GM19240 (cell line): ENCODE results near the gene TBC1D8.

Experiments
- DNase-seq: peaks from one replicate; pipeline ENCODE4 v3.0.0; 2011; ENCODE audit warnings: low spot score; ENCODE audit not compliant: insufficient read length

TBC1D8 gene

DNA sequence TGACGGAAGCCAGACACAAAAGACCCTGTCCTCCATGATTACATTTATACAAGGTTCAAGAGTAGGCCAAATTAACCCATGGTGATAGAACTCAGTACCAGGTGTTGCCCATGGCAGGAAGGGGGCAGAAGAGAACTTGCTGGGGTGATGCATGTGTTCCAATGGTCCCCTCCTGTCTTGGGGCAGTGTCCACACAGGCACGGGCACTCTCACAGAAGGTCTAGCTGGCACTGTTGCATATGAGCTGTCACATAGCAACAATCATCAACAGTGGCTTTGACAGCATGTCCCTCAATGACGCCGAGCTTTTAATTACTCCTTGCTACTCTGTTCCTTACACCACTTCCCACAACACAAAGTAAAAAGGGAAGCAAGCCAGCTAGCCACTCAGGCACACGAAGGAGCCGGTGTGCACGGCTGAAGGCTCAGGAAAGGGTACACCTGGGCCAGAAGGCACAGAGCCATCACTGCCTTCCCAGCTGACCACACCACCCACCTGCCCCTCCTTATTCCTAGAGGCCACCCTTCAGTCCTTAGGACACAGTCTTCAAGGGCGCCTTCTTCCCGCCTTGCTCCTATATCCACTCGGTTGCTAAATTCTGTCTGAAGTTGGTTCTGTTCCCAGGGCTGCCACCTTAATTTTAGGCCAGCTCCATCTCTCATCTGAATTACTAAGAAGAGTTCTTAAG is 120.2 kb downstream of the TBC1D8 start:
- DNase-seq: no peak

DNA sequence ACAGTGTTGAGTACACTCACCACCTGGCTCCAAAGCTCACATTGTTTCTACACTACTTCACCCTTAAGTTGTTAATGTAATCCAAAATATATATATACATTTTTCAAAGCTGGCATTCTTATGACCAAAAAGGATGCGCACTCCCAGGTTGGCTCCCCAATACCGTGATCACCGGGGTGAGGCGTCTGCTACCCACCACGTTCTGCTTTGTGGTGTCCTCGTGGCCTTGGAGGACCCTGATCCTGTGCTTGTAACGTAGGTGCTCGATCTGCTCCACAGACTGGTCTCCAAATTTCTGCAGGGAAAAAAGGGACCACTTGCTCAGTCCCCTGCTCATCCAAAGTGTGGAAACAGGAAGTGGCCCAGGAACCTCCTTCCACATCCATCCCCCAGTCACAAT is 123.3 kb downstream of the TBC1D8 start:
- no peak for DNase-seq

DNA sequence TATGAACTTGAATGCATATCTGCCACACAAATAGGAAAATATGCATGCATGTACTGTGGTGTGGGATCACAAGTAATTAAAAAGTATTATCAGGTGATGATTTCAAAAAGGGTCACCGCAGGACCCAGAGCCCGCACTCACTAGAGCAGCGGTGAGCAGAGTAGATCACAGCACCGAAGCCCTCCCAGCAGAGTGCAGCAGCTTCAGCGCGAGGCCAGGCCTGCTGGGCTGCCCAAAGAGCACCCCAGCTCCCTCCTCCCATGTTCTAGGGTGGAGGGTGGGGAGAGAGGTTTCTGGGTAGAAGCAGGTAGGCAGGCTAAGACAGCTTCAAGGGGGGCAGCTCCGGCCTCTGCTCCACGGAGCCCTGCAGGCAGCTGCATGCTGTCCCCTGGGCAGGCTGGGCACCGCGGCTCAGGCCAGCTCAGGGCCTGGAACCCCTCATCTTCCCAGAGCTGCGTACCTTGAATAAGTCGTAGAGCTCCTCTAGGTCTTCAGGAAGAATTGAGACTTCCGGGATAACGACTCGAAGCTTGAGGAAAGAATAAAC is 124.2 kb downstream of the TBC1D8 start:
- no peak for DNase-seq

DNA sequence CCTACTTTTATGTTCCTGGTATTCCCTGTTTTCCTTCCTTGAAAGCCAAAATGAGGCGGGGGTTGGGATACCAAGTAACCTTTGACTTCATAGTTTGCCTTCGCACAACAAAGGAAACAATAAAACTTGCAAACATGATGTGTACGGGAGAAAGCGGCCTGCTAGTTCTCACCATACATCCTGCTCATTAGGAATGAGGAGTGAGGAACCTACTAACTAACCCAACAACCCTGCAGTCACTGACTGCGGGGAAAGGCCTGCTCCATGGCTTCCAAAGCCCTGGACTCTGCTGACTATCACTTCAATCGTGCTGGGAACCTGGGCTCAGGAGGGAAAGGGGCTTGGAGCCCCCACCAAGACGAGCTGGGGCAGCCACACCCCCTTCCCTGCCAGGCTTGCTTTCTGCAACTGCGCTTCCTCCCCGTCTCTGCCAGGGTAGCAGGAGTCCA is 124.9 kb downstream of the TBC1D8 start:
- no peak for DNase-seq

DNA sequence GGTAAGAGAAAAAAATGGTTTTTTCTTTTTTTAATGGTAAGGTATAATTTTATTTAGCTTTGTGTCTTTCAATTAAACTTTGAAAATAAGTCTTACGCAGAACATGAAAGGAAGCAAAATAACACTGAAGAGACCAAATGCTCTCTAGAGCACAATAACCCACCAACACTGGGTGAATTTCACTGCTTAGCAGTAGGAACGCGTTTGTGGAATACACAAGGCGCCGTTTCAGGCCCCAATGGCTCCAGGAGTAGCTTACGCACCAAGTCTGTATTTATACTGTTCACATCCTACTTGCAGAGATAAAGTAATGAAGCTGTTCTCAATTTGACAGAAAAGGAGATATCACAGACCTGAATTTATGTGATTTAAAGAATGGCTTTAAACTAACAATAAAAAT is 125.6 kb downstream of the TBC1D8 start:
- DNase-seq: no peak

DNA sequence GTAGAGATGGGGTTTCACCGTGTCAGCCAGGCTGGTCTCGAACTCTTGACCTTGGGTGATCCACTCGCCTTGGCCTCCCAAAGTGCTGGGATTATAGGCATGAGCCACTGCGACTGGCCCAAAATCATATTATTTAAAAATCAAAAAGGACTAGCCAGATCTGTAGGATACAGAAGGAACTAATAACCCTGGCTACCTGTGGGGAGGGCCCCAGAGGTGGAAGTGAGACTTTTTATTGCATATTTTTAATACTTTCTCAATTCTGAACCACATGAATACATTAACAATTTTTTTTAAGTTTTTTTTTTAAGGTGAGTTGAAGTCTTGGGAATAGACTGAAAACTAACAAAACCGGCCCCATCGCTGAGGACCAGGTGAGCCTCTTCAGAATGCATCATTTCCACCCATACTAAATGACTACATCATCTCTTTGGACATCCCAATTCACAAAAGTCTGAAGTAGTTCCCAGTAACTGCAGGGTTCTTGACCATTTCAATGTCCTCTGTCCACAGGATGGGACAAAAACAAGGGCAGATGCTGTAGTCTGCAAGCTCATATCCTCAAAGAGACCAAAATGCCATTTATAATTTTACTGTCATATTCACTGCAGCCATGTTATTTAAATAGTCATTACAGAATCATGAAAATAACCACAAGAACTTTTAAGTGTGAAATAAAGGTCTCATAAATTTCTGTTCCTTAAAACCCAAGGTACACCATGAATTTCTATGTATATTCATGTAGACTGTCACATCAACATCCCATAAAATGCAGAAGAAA is 127.7 kb downstream of the TBC1D8 start:
- DNase-seq: no peak

DNA sequence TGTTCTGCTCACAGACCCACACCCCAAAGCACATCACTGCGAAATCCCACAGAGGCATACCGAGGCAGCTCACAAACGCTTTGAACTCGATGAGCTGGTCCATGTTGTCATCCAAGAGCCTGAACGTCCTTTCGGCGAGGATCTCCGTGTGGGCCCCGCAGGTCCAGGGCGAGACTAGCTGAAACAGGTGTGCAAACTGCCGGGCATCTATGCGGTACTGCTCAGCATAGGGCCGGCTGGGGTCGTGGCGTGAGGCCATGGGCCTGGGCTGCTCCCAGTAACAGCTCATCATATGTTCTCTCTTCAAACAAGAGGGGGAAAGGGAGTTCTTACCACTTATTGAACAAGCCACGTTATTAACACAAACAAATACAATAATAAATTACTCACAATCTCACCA is 129.0 kb downstream of the TBC1D8 start:
- DNase-seq: no peak

DNA sequence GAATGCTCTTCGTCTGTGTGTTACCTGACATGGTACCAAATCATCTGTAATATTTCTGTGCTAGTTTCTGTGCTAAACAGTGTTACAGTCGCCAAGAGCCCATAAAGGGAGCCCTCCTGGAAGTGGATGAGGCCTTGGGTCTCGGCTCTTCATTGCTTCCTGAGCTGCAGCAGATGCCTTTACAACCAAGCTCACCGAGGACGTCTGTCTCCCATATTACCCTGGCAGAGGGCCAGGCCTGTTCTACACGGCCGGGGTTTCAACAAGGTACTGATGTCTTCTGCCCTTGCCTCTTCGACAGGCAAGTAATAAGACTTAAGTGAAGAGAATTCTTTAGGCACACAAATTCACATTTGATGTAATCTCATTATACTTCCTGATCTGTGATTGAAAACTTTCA is 132.2 kb downstream of the TBC1D8 start:
- no peak for DNase-seq

DNA sequence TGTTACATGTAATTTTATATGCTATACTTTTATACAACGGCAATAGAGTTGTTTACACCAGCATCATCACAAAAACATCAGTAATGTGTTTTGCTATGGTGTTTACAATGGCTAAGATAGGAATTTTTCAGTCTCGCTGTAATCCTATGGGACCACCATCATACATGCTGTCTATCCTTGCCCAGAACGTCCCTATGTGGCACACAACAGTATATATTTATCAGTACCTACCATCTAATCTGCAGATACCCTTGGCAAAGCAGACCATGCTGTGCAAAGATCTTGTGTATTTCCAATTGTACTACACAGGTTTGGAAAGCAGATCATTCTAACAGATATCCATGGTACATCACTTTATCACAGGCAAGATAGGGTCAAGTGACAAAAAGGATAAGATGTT is 133.8 kb downstream of the TBC1D8 start:
- DNase-seq: no peak

DNA sequence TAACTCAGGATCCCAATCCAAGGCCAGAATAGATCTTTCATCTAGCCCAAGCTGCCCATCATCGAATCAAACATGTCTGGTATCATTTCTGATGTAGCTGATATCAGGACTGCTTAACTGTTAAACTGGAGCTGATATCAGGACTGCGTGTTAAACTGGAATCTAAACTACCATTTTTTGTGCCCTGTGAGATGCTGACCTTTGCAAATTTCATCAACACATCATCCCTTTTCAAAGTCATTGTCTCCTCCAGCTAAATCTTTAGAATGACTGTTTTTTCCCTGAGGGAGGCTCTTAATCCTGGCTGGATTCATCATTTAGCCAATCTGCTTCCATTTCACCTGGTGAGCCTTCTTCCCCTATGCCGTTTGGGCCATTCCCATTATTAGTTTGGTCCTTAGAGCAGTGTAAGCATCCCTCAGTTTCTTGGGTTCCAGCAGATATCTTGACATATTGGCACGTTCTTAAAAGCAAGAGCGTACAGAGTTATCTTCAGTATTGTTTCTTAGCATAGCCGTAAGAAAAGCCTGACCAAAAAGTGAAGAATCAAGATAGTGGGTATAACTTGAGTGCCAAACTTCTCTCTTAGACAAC is 136.8 kb downstream of the TBC1D8 start:
- DNase-seq: no peak

DNA sequence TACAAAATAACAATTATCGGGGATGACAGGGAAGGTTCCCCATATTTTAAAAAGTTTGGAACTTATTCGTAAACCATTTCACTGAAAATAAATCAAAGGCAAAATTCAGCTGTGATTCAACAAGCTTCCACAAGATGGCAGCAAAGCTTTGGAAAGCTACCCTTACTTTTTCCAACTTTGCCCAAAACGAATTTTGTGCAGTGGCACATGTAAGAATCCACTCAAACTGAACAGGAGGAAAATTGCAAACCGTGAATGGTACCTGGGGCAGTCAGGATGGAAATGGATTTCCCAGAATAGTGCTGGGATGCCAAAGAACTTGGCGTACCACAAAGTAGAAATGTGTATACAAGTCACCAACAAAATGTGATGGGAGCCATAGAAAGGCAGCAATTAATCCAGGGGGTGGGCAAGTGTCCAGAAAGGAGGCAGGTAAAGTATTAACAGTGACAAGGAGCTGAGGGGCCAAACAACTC is 138.4 kb downstream of the TBC1D8 start:
- DNase-seq: no peak

DNA sequence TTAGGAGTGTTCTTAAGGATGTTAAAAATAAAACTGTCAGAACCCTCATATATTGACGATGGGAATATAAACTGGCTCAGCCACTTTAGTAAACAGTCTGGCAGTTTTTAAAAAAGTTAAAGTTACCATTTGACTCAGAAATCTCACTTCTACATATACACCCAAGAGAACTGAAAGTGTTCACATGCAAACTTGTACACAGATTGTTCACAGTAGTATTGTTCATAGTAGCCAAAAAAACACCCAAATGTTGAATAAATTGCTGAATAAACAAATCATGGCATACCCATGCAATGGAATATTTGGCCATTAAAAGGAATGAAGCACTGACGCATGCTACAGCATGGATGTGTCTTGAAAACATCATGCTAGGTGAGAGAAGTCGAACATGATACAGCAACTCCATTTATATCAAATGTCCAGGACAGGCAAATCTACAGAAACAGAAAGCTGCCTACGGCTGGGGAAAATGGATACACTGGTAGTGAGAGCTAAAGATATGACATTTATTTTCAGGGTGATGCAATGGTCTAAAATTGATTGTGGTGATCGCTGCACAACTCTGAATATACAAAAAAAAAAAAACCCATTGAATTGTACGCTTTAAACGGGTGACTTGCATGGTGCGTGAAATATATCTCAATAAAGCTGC is 139.0 kb downstream of the TBC1D8 start:
- DNase-seq: no peak

DNA sequence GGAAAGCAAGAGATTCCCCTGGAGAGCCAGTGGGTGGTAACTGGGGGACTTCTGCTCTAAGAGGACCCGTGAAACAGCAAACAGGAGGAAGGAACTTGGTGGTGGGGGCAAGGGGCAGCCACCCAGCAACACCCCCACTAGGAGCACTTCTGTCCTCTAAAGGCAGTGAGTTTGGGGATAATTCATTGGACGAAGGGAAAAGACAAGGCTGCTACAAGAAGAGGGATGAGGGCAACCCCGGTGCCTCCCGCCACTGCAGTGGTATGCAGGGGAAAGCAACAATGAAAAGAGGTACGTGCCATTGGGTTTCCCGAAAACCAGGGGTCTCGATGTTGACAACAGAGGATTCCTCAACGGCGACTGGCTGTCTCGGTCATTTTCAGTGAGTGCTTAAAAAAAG is 140.0 kb downstream of the TBC1D8 start:
- DNase-seq: no peak

DNA sequence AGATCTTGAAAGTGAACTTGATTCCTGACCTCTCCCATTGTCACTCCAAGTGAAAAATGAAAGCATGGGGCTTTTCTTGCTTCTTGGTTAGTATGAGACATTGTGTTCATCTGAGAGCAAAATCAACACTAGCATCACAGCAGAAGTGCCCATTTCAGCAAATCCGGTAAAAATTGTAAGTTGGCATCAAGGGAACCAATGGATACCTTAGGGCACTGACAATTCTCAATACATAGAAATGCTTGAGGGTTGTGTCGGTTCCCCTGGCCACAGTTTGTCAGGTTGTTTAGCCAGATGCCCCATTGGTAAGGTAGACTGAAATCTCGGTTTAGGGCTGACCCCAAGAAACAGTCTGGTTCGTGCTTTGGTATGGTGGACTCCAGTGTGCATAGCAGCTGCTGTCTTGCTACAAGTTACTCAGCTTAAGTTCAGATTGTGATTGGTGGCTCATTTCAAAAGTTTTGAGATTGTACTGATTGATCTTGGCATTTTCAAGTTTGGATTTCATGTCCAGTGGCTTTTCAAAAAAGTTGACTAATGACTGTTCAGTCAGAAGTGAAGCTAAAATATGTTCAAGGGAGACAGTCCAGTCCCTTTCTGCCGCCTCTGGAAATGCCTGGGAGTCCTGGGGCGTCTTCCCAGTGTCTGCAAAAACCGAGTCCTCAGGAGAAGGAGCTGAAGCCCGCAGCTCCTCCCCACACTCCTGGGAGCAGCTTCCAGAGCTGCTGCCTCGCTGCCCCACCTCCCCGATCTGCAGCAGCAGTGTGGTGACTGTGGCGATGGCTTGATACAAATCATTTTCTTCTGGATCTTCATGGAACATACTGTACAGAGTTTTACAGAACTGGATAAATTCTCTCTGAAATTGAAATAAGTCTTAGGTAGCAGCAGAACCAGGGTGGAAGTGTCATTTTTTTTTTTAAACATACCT is 143.5 kb downstream of the TBC1D8 start:
- no peak for DNase-seq

DNA sequence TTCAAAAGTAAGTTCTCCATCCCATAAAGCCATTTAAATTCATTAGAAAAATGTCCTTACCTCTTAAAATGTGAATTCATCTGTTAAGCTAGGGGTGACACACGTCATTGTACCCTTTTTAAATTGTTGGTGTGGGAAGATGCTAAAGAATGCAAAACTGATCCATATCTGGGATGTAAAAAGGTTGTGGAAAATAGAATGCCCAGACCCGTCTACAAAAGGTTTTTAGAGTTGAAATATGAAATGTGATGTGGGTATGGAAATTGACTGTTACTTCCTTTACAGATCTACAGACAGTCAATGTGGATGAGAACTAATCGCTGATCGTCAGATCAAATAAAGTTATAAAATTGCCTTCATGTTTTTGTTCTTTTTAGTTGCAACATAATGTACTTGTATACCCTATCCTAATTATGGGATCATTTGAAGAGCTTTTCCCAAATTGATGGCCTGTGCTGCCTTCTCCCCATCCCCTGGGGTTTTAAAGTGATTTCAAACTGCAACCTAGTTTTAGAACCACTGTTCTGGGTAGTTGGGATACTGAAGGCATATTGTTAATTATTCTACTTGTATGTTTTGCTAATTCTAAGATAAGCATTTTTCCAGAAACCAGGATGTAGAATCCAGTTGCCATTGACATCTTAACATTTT is 145.0 kb downstream of the TBC1D8 start:
- no peak for DNase-seq

DNA sequence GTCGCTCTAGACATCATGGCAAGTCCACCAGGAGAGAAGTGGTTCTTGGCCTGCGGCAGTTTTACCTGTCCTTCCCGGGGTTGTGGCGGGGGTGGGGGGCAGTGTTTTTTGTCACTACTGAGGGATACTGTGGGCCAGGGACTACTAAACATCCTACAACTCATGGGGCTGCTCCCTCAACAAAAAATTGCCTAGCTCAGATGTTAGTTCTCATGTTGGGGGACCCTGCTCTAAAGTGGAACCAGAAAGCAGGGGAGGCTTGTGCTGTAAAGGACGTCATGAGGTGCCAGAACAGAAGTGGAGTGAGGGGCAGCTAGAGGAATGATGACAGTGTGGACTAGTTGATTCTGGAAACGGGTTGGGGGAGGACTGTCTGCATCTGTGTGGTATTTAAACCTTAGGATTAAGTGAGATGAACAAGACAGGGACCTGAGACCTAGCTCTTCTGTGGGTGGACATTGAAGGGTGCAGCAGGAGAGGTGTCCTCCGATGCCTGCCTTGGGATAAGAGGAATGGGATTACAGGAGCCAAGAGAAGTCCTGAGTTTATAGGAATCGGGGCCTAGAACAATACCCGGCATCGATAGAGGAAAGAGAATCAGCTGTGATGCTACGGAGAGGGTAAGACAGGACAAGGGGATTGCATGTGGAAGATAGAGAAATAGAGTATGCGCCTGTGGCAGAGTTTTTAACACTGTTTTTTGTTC is 146.4 kb downstream of the TBC1D8 start:
- no peak for DNase-seq

DNA sequence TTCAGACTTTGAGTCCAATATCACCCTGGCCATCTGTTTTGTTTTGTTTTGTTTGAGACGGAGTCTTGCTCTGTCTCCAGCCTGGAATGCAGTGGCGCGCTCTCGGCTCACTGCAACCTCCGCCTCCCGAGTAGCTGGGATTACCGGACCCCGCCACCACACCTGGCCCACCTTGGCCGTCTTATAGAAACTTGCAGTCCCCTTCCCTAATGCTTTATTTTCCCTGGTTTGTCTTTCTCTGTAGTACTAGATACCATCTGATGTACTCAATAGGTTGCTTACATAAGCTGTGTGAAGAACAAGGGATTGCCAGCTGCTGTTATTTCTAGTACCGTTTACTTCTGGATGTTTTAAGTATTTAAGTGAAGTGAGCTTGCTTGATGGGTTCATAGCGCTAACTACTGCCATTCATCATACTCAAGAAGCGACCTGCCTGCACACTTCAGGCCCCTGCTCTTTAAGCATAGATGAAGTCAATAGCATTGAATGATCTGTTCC is 147.9 kb downstream of the TBC1D8 start:
- DNase-seq: no peak

DNA sequence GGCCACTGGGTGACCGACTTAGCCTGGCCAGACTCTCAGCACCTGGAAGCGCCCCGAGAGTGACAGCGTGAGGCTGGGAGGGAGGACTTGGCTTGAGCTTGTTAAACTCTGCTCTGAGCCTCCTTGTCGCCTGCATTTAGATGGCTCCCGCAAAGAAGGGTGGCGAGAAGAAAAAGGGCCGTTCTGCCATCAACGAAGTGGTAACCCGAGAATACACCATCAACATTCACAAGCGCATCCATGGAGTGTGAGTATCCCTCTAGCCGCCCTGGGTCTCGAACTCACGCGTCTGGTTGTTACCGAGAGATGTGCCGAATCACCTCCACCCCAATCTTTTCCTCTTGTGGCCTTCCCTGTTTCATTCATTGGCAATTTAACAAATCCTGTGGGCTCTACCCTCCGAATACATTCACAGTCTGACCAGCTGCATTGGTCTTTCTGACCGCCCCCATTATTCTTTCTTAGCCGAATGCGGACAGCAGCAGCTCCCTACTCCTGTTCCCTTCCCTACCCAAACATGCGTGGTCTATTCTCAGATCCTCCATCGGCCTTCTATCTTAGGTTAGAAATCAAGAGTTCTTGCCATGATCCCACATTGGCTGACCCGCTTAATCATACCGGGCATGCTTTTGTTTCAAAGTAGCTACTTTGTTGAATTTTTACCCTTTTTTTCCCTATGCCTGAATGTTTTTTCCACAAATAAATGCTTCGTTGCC is 148.5 kb downstream of the TBC1D8 start:
- DNase-seq: no peak
